Neutrophil (primary cell): Measurements from ENCODE around the gene FBXO36.

ENCODE experiments used
- H3K27ac ChIP-seq: fragments of 200-600 bp; sonication (generic); 2 replicates; pipeline ENCODE4 v1.5.1; 2016; ENCODE audit warnings: mild to moderate bottlenecking, moderate library complexity
- H3K27me3 ChIP-seq: fragments of 200-600 bp; sonication (generic); 2 replicates; pipeline ENCODE4 v1.6.0; 2016; ENCODE audit warnings: mild to moderate bottlenecking
- H3K36me3 ChIP-seq: fragments of 200-600 bp; sonication (generic); 2 replicates; pipeline ENCODE4 v1.5.1; 2017
- H3K4me1 ChIP-seq, 2 experiments: fragments of 200-600 bp in 1 of 2; sonication (generic) in 1 of 2; 1 replicate in 1 of 2; 2 replicates in 1 of 2; pipeline versions ENCODE4 v1.5.1 to v1.6.1; 2013 to 2016; ENCODE audit warnings: low read depth in 1 of 2, low read length in 1 of 2, mild to moderate bottlenecking in 1 of 2, moderate library complexity in 1 of 2; ENCODE audit not compliant: control insufficient read depth in 1 of 2, insufficient read depth in 1 of 2
- H3K4me3 ChIP-seq, 2 experiments: fragments of 200-600 bp in 1 of 2; sonication (generic) in 1 of 2; 1 replicate in 1 of 2; 2 replicates in 1 of 2; pipeline ENCODE4 v1.5.1; 2013 to 2016; ENCODE audit warnings: low read depth in 1 of 2, low read length in 1 of 2, mild to moderate bottlenecking in 1 of 2, moderate library complexity in 1 of 2
- H3K9me3 ChIP-seq: fragments of 200-600 bp; sonication (generic); 2 replicates; pipeline ENCODE4 v1.5.1; 2016
- TF ChIP-seq, protein P1 (sequence below): fragments of 200-600 bp; sonication (generic); IDR thresholded peaks from 2 replicates; pipeline ENCODE4 v1.5.1; 2016; ENCODE audit warnings: antibody characterized with exemption

Gene FBXO36

GRCh38 chr2:229974266-229974665 is 52.0 kb downstream of the FBXO36 start:
- H3K9me3 ChIP-seq: no peaks in the 10 kb centered on the region
- TF ChIP-seq, protein P1, sequence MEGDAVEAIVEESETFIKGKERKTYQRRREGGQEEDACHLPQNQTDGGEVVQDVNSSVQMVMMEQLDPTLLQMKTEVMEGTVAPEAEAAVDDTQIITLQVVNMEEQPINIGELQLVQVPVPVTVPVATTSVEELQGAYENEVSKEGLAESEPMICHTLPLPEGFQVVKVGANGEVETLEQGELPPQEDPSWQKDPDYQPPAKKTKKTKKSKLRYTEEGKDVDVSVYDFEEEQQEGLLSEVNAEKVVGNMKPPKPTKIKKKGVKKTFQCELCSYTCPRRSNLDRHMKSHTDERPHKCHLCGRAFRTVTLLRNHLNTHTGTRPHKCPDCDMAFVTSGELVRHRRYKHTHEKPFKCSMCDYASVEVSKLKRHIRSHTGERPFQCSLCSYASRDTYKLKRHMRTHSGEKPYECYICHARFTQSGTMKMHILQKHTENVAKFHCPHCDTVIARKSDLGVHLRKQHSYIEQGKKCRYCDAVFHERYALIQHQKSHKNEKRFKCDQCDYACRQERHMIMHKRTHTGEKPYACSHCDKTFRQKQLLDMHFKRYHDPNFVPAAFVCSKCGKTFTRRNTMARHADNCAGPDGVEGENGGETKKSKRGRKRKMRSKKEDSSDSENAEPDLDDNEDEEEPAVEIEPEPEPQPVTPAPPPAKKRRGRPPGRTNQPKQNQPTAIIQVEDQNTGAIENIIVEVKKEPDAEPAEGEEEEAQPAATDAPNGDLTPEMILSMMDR: no peak
- no peaks in the 10 kb centered on the region for H3K36me3 ChIP-seq
- peaks cover 8% of the 10 kb centered on the region in 2 experiments for H3K4me1 ChIP-seq
- H3K27ac ChIP-seq: no peak overlapping the region
- no peaks in the 10 kb centered on the region for H3K27me3 ChIP-seq
- H3K4me3 ChIP-seq: no peak overlapping the region

- H3K4me1 ChIP-seq: no peaks in the 10 kb centered on the region
- TF ChIP-seq, protein P1: no peak
- no peaks in the 10 kb centered on the region for H3K36me3 ChIP-seq
- H3K27ac ChIP-seq: no peak overlapping the region
- H3K9me3 ChIP-seq: no peaks in the 10 kb centered on the region
- no peaks in the 10 kb centered on the region for H3K27me3 ChIP-seq
- no peak overlapping the region for H3K4me3 ChIP-seq
Observed at GRCh38 chr2:229980431-229981184, 58.3 kb downstream of the FBXO36 start.

DNA sequence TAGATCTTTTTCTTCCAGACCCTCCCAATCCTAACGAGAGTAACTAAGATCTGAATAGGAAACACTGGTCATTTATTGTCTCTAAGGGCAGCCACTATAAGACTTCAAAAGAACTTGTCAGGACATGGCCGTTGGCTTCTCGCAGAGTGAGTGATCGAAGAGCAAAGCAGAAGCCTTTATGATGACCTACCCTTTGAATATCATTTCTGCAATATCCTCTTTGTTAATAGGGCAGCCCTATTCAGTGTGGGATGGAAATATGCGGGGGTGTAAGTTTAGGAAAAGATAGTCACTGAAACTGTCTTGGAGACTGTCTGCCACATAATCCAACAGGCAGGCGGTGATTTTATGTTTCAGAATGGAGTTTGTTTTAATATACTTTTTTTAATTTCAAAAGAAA is 70.9 kb downstream of the FBXO36 start:
- Histone ChIP-seq H3K4me1 (no peaks in the 10 kb centered on the region), H3K27me3 (no peaks in the 10 kb centered on the region), H3K27ac (no peak overlapping the region), H3K4me3 (no peak overlapping the region), H3K36me3 (no peaks in the 10 kb centered on the region), H3K9me3 (no peaks in the 10 kb centered on the region)
- TF ChIP-seq, protein P1: no peak

GRCh38 chr2:229996320-229996719 is 74.0 kb downstream of the FBXO36 start:
- no peaks in the 10 kb centered on the region for H3K27me3 ChIP-seq
- no peak overlapping the region for H3K27ac ChIP-seq

GRCh38 chr2:229997565-229997964 is 75.3 kb downstream of the FBXO36 start:
- Histone ChIP-seq H3K4me3 (no peak overlapping the region), H3K9me3 (no peaks in the 10 kb centered on the region), H3K27ac (no peak overlapping the region), H3K36me3 (no peaks in the 10 kb centered on the region), H3K27me3 (no peaks in the 10 kb centered on the region), H3K4me1 (no peaks in the 10 kb centered on the region)
- TF ChIP-seq, protein P1: no peak

More at GRCh38 chr2:229996320-229996719, 74.0 kb downstream of the FBXO36 start:
- Histone ChIP-seq H3K4me1 (no peaks in the 10 kb centered on the region), H3K4me3 (no peak overlapping the region), H3K9me3 (no peaks in the 10 kb centered on the region), H3K36me3 (no peaks in the 10 kb centered on the region)
- TF ChIP-seq, protein P1: no peak
